ENCODE data around the gene BRCA1.
A peak's percentile ranks its signal among the peaks of the same experiment; 100 is the strongest.
"Not testable (repeated sequence)": the region's sequence is repeated elsewhere in the genome, so short reads cannot be mapped to it uniquely, and the experiment has no call there.

BRCA1 gene

GRCh38 chr17:43135454-43135819, 10.3 kb upstream of the BRCA1 start:
- DNase-seq (ENCODE audit: low spot score), result no peak
- H3K4me3 ChIP-seq, result no peak overlapping the region
- no peak for TF ChIP-seq CTCF (IDR thresholded peaks at IDR 0.05)
- H3K27ac ChIP-seq, result no peak overlapping the region

GRCh38 chr17:43134774-43135453, 9.8 kb upstream of the BRCA1 start:
- TF ChIP-seq CTCF (IDR thresholded peaks at IDR 0.05), result no peak
- H3K4me3 ChIP-seq, result no peak overlapping the region
- H3K27ac ChIP-seq, result no peak overlapping the region
- no peak for DNase-seq (ENCODE audit: low spot score)

- H3K4me3 ChIP-seq; H3K27ac ChIP-seq; DNase-seq (ENCODE audit: low spot score): not testable (repeated sequence)
Observed at GRCh38 chr17:43133439-43133838, 8.3 kb upstream of the BRCA1 start.

- TF ChIP-seq CTCF (IDR thresholded peaks at IDR 0.05), result no peak
- no peak overlapping the region for H3K27ac ChIP-seq
- no peak overlapping the region for H3K4me3 ChIP-seq
- DNase-seq (ENCODE audit: low spot score), result no peak
Observed at GRCh38 chr17:43132117-43132516, 7.0 kb upstream of the BRCA1 start.

- Histone ChIP-seq H3K4me3 (no peak overlapping the region), H3K27ac (peak overlapping the region in 1 of 2 donors; percentile 51)
- TF ChIP-seq CTCF (IDR thresholded peaks at IDR 0.05), result no peak
Observed at GRCh38 chr17:43129671-43130010, 4.5 kb upstream of the BRCA1 start.

GRCh38 chr17:43127333-43127876, 2.2 kb upstream of the BRCA1 start:
- not testable (repeated sequence) for DNase-seq (ENCODE audit: low spot score); H3K27ac ChIP-seq; H3K4me3 ChIP-seq

More at GRCh38 chr17:43129671-43130010, 4.5 kb upstream of the BRCA1 start:
- DNase-seq (ENCODE audit: low spot score), result no peak

- no peak overlapping the region for H3K27ac ChIP-seq
- H3K4me3 ChIP-seq, result no peak overlapping the region
- no peak for TF ChIP-seq CTCF (IDR thresholded peaks at IDR 0.05)
- DNase-seq (ENCODE audit: low spot score), result no peak
Observed at GRCh38 chr17:43126911-43127290, 1.7 kb upstream of the BRCA1 start.

GRCh38 chr17:43125967-43126910, 1.1 kb upstream of the BRCA1 start:
- no peak for DNase-seq (ENCODE audit: low spot score)

More at GRCh38 chr17:43125967-43126910, 1.1 kb upstream of the BRCA1 start:
- Histone ChIP-seq H3K27ac (peak overlapping the region; percentile 54 to 90), H3K4me3 (peak overlapping the region; percentile 80)
- no peak for TF ChIP-seq CTCF (IDR thresholded peaks at IDR 0.05)

All from coronary artery (tissue), 2 donors.